ENCODE results near the gene KRTAP1-1. TPM values are rescaled to one million over a fixed set of nuclear protein-coding genes. Genes with fewer than 3 reads are reported as not detected.

KRTAP1-1 gene
- total and polyA plus RNA-seq, 2 of the 8 experiments (the other 6 are each of a cell fraction or from before 2014, with no cell fraction given), result not detected

- Histone ChIP-seq H4K20me1 (replicated peaks in 1 of 2; ENCODE audit: control insufficient read depth in 1 of 2, insufficient read depth in 2 of 2, low read length in 2 of 2) (no peaks in the 10 kb centered on the region), H3K4ac (replicated peaks; ENCODE audit: insufficient read length, low read depth, low read length) (no peak overlapping the region), H3K4me3 (ENCODE audit: extremely low read depth in 1 of 4, insufficient read depth in 2 of 4, low read depth in 3 of 4, low read length in 4 of 4) (no peak overlapping the region), H3K27ac (ENCODE audit: low read depth, low read length) (no peak overlapping the region), H4K8ac (ENCODE audit: extremely low read depth, insufficient read depth, low read length) (no peak overlapping the region), H3K23me2 (ENCODE audit: low read depth, low read length) (no peaks in the 10 kb centered on the region), H3K9me3 (ENCODE audit: insufficient read depth in 2 of 2, low read depth in 1 of 2, low read length in 1 of 2) (no peaks in the 10 kb centered on the region), H3K36me3 (ENCODE audit: control insufficient read depth in 2 of 4, insufficient read depth in 4 of 4, low read length in 3 of 4) (no peaks in the 10 kb centered on the region), H2BK120ac (replicated peaks; ENCODE audit: low read depth, low read length) (no peak overlapping the region), H3K4me1 (replicated peaks in 1 of 4; ENCODE audit: control insufficient read depth in 3 of 4, insufficient read depth in 4 of 4, low read length in 3 of 4) (no peaks in the 10 kb centered on the region), H3K18ac (ENCODE audit: extremely low read depth, low read length) (no peak overlapping the region), H2BK15ac (ENCODE audit: low read length) (no peak overlapping the region; the same call in 1 of the 2 replicates), H2BK20ac (ENCODE audit: low read length) (no peak overlapping the region), H3K9ac (replicated peaks in 1 of 4; ENCODE audit: extremely low read depth in 1 of 4, low read depth in 3 of 4, low read length in 3 of 4) (no peak overlapping the region), H3K79me2 (ENCODE audit: control insufficient read depth in 1 of 2, insufficient read depth in 2 of 2, low read length in 2 of 2) (no peaks in the 10 kb centered on the region), H2BK5ac (ENCODE audit: low read depth, low read length) (no peak overlapping the region), H3K14ac (ENCODE audit: insufficient read length) (no peak overlapping the region), H4K91ac (replicated peaks; ENCODE audit: insufficient read length, low read length) (no peak overlapping the region), H3K23ac (ENCODE audit: insufficient read length) (no peak overlapping the region), H3K56ac (replicated peaks; ENCODE audit: insufficient read length, low read depth, low read length) (no peak overlapping the region), H2BK12ac (ENCODE audit: low read depth, low read length) (no peak overlapping the region), H4K5ac (ENCODE audit: insufficient read length, low read depth, low read length) (no peak overlapping the region), H2AK5ac (ENCODE audit: low read depth, low read length) (no peak overlapping the region), H3K4me2 (ENCODE audit: insufficient read depth in 1 of 2, low read depth in 2 of 2, low read length in 2 of 2) (no peak overlapping the region), H3K27me3 (replicated peaks in 1 of 4; ENCODE audit: control insufficient read depth in 3 of 4, extremely low read depth in 1 of 4, insufficient read depth in 3 of 4, low read length in 3 of 4) (no peaks in the 10 kb centered on the region), H3K79me1 (ENCODE audit: low read depth, low read length) (no peaks in the 10 kb centered on the region), H2AFZ (ENCODE audit: low read length) (no peak overlapping the region)
- DNase-seq (ENCODE audit: low read depth in 1 of 2, low spot score in 2 of 2) (no peak), FAIRE-seq (no peak)
- 88% methylated on average over 5 of the region's 5 CpGs; no CpG with 5 or more reads in 1 of the 2 experiments for WGBS, 2 experiments (ENCODE audit: extremely low coverage in 1 of 2, insufficient coverage in 1 of 2, insufficient read length in 1 of 2, insufficient replicate concordance in 2 of 2, low coverage in 1 of 2, low lambda C conversion rate in 2 of 2, missing lambda C conversion rate in 1 of 2)
- ChIA-PET POLR2A (ENCODE audit: partially characterized antibody) (no interaction called here), CTCF (ENCODE audit: partially characterized antibody) (interaction anchor here (0.6 kb wide), 1 partner anchor 184 kb away, joined by 3 read pairs; no protein-coding TSS in a partner anchor)
- TF ChIP-seq TEAD4 (IDR thresholded peaks at IDR 0.05; ENCODE audit: low read depth, low read length) (no peak), KDM1A (IDR thresholded peaks at IDR 0.05; ENCODE audit: borderline replicate concordance, low read length) (no peak), BCL11A (IDR thresholded peaks at IDR 0.05; ENCODE audit: low read depth in 2 of 2, low read length in 2 of 2) (no peak), CHD2 (IDR thresholded peaks at IDR 0.05; ENCODE audit: low read length) (no peak), EZH2 (IDR thresholded peaks at IDR 0.05; ENCODE audit: low read depth, low read length, severe bottlenecking) (no peak), POU5F1 (IDR thresholded peaks at IDR 0.05; ENCODE audit: low read depth, low read length) (no peak), YY1 (IDR thresholded peaks at IDR 0.05; ENCODE audit: low read depth, low read length) (no peak), SUZ12 (IDR thresholded peaks at IDR 0.05; ENCODE audit: low read length) (no peak), GABPA (IDR thresholded peaks at IDR 0.05; ENCODE audit: borderline replicate concordance, insufficient read depth, low read length) (no peak), CBX5 (IDR thresholded peaks at IDR 0.05; ENCODE audit: low read depth, low read length) (no peak), KDM5A (IDR thresholded peaks at IDR 0.05; ENCODE audit: low read length) (no peak), CEBPB (IDR thresholded peaks at IDR 0.05; ENCODE audit: low read depth, low read length) (no peak), FOSL1 (IDR thresholded peaks at IDR 0.05; ENCODE audit: insufficient read depth, low read depth, low read length) (no peak), JUN (IDR thresholded peaks at IDR 0.05; ENCODE audit: low read depth, low read length) (no peak)
Observed at GRCh38 chr17:41071606-41072360, 30.5 kb upstream of the KRTAP1-1 start.

All from H1 (cell line).